HL-60/S4 treated with retinoic acid at 250 ng/mL for 4 days and 3 days (cell line): ENCODE results near the gene FBRSL1.

Source experiments
- in situ Hi-C: fragments of 300-500 bp; cut with MboI; formaldehyde crosslinking; loops from 2 replicates; pipeline ENCODE4 v1.7.0; 2022; ENCODE audit warnings: low sequenced_read_pairs

The FBRSL1 gene

GRCh38 chr12:132537836-132538662 is 48.1 kb downstream of the FBRSL1 start:
- in situ Hi-C loops = no loop called here

DNA sequence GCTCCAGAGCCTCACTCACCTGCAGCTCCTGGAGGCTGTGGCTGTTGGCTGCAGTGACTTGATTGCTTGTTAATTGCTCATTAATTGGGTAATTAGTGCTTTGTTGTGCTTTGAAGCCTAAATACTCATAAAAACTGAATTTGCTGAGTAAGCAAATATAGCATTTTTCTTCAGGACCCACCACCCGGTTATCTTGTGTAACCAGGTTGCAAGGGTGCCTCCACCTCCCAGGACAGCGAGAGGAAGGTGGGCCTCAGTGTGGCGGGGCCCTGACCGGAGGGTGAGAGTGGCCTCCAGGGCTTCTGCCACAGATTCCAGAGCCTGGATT is 48.7 kb downstream of the FBRSL1 start:
- in situ Hi-C loops = no loop called here

DNA sequence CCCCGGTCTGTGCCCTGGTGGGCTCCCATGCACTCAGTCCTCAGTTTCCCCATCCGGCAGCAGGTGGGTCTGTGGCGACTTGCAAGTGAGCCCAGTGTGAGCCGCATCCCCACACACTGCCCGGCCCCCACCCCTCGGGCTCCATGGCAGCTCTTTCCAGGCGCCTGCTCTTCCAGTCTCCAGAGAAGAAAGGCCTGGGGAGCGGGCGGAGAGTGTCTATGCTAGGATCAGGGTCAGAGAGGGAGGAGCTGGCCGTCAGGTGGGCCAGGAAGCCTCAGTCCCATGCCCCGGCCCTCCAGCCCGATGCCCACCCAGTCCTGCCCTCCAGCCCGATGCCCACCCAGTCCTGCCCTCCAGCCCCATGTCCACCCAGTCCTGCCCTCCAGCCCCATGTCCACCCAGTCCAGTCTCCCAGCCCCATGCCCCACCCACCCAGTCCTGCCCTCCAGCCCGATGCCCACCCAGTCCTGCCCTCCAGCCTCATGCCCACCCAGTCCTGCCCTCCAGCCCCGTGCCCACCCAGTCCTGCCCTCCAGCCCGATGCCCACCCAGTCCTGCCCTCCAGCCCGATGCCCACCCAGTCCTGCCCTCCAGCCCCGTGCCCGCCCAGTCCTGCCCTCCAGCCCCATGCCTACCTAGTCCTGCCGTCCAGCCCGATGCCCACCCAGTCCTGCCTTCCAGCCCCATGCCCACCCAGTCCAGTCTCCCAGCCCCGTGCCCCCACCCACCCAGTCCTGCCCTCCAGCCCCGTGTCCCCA is 49.2 kb downstream of the FBRSL1 start:
- in situ Hi-C loops = no loop called here

- in situ Hi-C loops = no loop called here
These were observed 50.5 kb downstream of the FBRSL1 start for GRCh38 chr12:132540436-132540835.

- in situ Hi-C loops = no loop called here
These were observed 51.2 kb downstream of the FBRSL1 start for GRCh38 chr12:132541200-132541599.

GRCh38 chr12:132541996-132542395 is 52.0 kb downstream of the FBRSL1 start:
- in situ Hi-C loops = no loop called here

DNA sequence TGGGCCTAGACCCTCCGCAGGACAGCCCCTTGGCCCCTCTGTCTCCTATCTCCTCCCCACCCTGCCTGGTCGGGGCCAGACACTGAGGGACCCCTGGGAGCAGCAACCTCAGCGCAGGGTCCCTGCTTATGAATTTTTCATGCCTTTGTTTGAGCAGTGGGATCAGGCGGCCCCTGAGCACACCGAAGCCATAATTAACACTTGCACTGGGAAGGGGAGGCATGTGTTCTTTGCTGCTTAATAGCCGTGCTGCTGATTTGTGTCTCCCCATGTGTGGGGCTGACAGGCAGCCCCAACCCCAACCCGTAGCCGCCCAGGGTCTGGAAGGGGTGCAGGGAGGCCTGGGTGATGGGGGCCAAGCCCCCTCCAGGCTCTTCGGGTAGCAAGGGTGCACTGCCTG is 52.7 kb downstream of the FBRSL1 start:
- in situ Hi-C loops = no loop called here

DNA sequence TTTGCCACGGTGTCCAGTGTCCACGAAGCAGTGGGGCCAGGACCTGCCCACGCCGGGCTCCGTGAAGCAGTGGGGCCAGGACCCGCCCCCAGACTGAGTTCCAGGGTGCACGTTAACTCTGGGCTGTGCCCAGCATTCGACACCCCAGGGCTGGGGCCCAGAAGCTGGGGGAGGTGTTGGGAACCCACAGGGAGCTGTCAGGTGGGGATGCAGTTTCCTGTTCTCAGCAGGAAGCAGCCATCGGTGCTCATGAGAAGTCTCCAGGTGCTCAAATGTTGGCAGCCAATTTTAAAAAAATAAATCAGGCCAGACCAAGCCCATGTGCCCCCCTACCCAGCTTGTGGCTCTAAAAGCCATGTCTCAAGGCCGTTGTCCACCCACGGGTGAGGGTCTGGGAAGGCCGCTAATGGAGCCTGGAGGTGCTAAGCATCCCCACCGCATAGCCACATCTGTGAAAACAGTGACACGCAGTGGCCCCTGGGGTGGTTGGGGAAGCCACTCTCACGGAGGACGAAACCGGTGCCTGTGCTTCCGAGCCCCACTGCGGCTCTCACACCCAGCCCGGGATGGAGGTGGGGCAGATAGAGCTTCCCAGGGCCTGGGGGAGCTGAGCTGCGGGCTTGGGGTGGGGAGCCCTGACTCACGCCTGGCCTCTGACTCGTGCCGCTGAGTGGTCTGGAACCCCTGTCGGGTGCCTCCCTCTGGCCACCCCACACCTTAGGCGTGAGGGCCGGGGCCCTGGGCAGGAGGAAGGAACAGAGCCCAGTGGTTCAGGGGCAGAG is 53.5 kb downstream of the FBRSL1 start:
- in situ Hi-C loops = no loop called here

DNA sequence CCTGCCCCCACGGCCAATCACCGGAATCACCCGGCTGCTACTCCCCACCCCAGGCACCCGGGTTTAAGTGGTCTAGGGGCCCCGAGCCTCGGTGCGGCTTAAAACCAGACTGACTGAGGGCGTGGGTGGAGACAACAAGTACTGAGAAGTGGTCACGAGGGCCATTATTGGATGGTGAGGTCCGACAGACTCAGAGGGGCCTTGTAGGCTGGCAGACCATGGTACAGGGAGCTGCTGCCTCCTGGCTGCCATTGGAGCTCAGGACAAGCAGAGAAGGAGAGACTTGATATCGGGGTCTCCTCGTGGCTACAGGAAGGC is 54.1 kb downstream of the FBRSL1 start:
- in situ Hi-C loops = no loop called here

DNA sequence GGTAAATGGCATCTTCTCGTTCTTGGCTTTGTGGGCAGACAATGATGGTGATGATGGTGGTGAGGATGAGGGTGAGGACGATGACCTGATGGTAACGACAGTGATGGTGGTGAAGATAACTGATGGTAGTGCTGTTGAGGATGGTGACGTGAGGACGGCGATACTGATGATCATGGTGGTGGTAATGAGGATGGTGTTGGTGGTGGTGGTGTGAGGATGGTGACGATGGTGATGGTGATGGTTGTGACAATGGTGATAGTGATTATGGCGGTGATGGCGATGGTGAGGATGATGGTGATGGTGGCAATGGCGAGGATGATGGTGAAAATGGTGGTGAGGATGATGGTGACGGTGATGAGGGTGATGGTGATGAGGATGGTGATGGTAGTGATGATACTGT is 54.5 kb downstream of the FBRSL1 start:
- in situ Hi-C loops = no loop called here

GRCh38 chr12:132545164-132545953 is 55.4 kb downstream of the FBRSL1 start:
- in situ Hi-C loops = no loop called here

DNA sequence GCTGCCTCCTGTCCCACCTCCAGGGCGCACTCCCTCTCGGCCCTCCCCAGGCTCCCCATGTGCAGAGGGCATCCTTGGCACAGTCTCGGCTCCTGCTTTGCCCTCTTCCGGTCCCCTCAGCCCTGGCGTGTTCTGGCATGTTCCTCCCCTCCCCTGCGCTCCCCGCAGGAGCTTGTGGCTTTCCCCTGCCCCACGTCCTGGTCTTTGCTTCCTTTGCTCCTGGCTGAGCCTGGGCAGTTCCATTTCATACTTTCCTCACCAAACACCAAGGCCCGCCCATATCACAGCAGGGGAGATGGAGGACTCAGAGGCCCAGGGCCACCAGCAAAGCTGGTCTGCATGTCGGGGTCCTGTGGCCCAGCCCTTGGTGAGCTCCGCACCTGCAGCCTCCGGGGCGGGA is 56.0 kb downstream of the FBRSL1 start:
- in situ Hi-C loops = no loop called here

DNA sequence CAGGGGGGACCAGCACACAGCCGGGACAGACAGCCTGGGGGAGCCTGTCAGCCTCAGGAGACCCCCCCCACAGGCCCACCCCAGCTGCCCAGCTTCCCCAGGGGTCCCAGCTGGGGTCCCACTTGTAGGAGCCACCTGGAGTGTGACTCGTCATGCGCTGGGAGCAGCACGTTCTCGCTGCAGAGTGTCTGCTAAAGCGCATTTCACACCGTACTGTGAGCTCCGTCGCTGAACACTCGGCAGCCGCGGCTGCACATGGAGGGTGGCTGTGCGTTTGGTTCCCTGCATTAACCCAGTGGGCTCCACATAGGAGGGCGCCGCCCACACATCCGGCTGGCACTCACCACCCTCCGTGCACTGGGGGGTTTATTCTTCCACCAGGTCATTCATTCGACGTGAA is 56.7 kb downstream of the FBRSL1 start:
- in situ Hi-C loops = no loop called here

DNA sequence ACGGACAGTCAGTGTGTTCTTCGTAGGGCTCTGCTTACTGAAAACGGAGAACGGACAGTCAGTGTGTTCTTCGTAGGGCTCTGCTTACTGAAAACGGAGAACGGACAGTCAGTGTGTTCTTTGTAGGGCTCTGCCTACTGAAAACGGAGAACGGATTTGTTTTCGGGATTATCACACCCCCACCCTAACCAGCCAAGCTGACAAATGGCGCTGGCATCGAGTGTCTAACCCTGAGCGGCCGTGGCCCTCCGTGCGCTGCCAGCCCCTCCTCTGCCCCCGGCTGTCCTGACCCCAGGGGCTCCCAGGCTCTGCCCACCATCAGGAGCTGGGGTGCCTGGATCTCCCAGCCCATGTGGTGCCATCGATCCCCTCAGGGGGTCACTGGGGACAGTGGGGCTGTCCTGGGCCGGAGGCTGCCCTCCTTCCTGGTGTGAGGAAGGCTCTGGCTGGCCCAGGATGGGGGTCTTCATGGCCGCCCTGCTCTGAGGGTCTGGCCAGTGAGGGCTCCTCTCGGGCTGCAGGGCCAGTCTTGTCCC is 57.3 kb downstream of the FBRSL1 start:
- in situ Hi-C loops = no loop called here

GRCh38 chr12:132548430-132549058 is 58.6 kb downstream of the FBRSL1 start:
- in situ Hi-C loops = no loop called here

DNA sequence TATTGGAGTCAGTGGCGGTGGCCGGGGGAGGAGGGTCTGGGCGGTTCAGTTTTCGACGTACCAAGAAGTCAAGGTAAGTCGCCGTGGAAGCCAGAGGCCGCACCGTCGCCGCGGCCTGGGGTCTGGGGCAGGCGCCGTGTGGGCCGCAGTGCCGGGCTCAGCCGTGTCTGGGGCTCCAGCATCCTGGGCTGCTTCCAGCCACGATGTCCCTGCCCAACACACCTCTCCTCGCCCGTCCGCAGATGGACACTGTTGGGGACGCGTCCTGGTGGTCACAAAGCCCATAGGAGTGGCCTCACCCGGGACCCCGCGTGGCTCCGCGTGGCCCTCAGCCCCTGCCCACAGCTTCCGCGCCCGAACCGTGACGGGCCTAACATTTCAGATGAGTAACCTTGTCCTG is 59.1 kb downstream of the FBRSL1 start:
- in situ Hi-C loops = no loop called here

DNA sequence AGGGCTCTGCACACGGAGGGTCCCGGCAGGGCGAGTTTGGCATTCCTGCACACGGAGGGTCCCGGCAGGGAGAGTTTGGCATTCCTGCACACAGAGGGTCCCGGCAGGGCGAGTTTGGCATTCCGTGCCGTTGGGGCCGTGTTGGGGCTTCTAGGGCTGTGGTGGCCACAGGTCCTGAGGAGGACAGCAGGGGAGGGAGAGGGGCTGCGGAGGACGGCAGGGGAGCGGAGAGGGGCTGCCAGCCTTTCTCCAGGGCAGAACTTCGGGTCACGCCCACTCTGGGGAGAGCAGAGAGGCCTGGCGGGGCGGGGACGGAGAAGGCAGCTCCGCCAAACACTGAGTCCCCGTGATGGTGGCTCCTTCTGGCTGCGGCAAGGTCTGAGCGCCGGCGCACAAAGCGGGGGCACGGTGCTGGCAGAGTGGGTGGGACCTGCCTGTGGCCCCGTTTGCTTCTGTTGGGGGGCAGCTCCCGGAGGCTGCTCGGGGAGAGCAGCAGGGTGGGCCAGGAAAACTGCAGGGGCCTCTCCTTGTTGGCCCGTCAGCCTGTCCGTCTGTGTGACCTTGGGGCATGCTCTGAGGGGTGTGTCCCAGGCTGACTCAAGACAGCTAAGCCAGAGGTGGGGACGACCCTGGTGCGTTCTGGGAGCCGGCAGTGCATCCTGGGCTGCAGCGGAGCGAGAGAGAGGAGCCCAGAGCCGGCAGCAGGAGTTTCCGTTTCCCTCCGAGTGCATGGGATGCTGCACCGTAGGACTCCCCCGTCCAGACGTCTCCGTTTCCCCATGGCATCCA is 60.3 kb downstream of the FBRSL1 start:
- in situ Hi-C loops = no loop called here

- in situ Hi-C loops = no loop called here
These were observed 61.1 kb downstream of the FBRSL1 start for GRCh38 chr12:132550830-132551640.

DNA sequence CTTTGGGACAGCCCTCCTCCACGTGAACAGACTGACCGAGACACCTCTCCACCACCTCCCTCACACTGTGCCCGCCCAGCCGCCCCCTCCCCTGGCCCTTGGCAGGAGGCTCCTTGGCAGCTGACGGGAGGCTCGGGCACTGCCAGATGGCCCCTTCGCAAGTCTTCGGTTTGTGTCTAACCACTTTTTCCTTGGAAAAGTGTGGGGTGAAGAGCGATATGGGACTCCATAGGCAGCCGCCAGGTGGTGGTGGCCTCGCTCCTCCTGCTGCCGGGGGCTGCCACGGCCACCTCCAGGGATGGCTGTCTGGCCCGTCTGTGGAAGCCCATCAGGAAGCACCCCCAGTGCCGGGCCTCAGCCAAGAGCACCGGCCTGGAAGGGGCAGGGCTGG is 61.7 kb downstream of the FBRSL1 start:
- in situ Hi-C loops = no loop called here
